GM23338 (cell line): ENCODE data around the gene NDP. TPM values are rescaled to one million over a fixed set of nuclear protein-coding genes. Genes with fewer than 3 reads are reported as not detected.

ENCODE experiments used
- CREB1 ChIP-seq: fragments of 250-450 bp; sonication (Bioruptor Pico); IDR thresholded peaks from 2 replicates; pipeline ENCODE4 v1.5.0; 2020; ENCODE audit warnings: low read depth, mild to moderate bottlenecking, moderate library complexity
- EZH2 ChIP-seq: fragments of 200-600 bp; sonication (generic); IDR thresholded peaks from one replicate; pipeline ENCODE4 v1.8.0; 2017; ENCODE audit warnings: antibody characterized with exemption, mild to moderate bottlenecking, low read depth; ENCODE audit not compliant: unreplicated experiment
- EZH2phosphoT487 ChIP-seq: fragments of 200-600 bp; sonication (generic); IDR thresholded peaks from one replicate; pipeline ENCODE4 v1.8.1; 2018; ENCODE audit warnings: antibody characterized with exemption; ENCODE audit not compliant: unreplicated experiment
- JUNB ChIP-seq: IDR thresholded peaks from one replicate; pipeline ENCODE4 v1.6.1; 2016; ENCODE audit warnings: antibody characterized with exemption; ENCODE audit not compliant: unreplicated experiment
- NANOG ChIP-seq: IDR thresholded peaks from 2 replicates; pipeline ENCODE4 v1.6.1; 2016; ENCODE audit warnings: antibody characterized with exemption, borderline replicate concordance
- POLR2AphosphoS5 ChIP-seq: IDR thresholded peaks from 2 replicates; pipeline ENCODE4 v1.6.1; 2016; ENCODE audit warnings: antibody characterized with exemption, low read depth
- ZNF114 ChIP-seq: fragments of 250-450 bp; sonication (Bioruptor Pico); IDR thresholded peaks from 2 replicates; pipeline ENCODE4 v1.5.0; 2020; ENCODE audit warnings: mild to moderate bottlenecking, moderate library complexity
- ZNF331 ChIP-seq: fragments of 250-450 bp; sonication (Bioruptor Pico); IDR thresholded peaks from 2 replicates; pipeline ENCODE4 v1.5.0; 2020; ENCODE audit warnings: low read depth, mild to moderate bottlenecking, moderate library complexity
- polyA plus RNA-seq: library from polyadenylated mRNA; unstranded; fragments of >200 nt; fragmentation: Nextera tagmentation; extraction: Ambion mirVana; gene quantifications from 2 replicates; pipeline ENCODE4 v1.2.1, GENCODE V29; 2016
- total RNA-seq: library from RNA; depleted of rRNA; stranded (reverse); fragments of >200 nt; shearing (Covaris generic); gene quantifications from 2 replicates; pipeline ENCODE4 v1.2.3, GENCODE V29; 2014
- TF ChIP-seq, protein P1 (sequence below): fragments of 250-450 bp; sonication (Bioruptor Pico); IDR thresholded peaks from 2 replicates; pipeline ENCODE4 v1.5.0; 2020; ENCODE audit warnings: mild to moderate bottlenecking, moderate library complexity

The NDP gene
- total and polyA plus RNA-seq, 2 experiments from 2014 or later: 0.14 TPM; not detected in 1

DNA sequence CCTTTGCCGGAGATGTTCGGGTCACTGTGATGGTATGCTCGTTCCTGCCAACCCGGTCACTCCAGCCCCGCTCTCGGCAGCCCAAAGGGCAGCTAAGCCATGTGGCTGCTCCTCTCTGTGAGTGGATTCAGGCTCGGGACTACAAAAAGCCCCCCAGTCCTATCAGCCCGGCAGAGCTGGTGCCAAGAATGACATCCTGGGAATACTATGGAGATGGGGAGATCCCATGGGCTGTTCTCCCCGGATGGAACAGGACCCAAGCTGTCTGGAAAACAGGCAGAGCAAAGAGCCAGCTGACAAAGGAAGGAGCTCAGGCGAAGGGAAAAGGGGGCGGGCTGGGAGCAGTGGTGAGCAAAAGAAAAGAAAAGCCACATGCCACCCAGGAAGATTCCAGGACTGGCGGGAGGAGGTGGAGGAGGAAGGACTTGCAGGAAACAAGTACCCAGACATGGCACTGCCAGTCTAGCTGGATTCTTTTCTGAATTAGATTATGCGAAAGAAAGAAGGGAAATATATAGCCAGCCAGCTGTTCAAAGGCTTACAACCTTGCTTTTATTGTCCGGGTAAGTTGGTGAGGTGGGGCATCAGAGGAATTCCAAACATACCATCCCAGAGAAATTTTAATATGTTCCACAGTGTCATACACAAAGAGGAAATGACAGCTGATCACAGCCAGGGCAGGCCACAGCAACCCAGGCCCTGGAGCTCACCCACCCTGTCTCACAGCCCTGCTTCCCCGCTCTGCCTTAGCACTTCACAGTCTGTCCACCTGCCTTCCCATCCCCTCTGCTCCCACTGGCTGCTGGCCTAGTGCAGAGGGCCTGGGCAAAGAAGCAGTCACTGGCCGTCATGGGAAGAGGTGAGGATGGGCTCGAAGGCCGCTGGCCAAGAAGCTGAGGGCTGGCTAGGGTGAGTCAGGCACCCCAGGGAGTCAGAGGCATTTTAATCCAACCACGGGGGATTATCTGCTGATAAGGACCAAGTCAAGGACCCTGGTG, 3.4 kb downstream of the NDP start (continued):
- TF ChIP-seq EZH2: no peak
- TF ChIP-seq ZNF114 (CRISPR knock-in tag): no peak
- no peak for TF ChIP-seq POLR2AphosphoS5
- TF ChIP-seq ZNF331 (CRISPR knock-in tag): no peak
- no peak for TF ChIP-seq JUNB
- no peak for TF ChIP-seq CREB1 (CRISPR knock-in tag)
- TF ChIP-seq NANOG: no peak
- TF ChIP-seq EZH2phosphoT487: no peak
- TF ChIP-seq, protein P1, sequence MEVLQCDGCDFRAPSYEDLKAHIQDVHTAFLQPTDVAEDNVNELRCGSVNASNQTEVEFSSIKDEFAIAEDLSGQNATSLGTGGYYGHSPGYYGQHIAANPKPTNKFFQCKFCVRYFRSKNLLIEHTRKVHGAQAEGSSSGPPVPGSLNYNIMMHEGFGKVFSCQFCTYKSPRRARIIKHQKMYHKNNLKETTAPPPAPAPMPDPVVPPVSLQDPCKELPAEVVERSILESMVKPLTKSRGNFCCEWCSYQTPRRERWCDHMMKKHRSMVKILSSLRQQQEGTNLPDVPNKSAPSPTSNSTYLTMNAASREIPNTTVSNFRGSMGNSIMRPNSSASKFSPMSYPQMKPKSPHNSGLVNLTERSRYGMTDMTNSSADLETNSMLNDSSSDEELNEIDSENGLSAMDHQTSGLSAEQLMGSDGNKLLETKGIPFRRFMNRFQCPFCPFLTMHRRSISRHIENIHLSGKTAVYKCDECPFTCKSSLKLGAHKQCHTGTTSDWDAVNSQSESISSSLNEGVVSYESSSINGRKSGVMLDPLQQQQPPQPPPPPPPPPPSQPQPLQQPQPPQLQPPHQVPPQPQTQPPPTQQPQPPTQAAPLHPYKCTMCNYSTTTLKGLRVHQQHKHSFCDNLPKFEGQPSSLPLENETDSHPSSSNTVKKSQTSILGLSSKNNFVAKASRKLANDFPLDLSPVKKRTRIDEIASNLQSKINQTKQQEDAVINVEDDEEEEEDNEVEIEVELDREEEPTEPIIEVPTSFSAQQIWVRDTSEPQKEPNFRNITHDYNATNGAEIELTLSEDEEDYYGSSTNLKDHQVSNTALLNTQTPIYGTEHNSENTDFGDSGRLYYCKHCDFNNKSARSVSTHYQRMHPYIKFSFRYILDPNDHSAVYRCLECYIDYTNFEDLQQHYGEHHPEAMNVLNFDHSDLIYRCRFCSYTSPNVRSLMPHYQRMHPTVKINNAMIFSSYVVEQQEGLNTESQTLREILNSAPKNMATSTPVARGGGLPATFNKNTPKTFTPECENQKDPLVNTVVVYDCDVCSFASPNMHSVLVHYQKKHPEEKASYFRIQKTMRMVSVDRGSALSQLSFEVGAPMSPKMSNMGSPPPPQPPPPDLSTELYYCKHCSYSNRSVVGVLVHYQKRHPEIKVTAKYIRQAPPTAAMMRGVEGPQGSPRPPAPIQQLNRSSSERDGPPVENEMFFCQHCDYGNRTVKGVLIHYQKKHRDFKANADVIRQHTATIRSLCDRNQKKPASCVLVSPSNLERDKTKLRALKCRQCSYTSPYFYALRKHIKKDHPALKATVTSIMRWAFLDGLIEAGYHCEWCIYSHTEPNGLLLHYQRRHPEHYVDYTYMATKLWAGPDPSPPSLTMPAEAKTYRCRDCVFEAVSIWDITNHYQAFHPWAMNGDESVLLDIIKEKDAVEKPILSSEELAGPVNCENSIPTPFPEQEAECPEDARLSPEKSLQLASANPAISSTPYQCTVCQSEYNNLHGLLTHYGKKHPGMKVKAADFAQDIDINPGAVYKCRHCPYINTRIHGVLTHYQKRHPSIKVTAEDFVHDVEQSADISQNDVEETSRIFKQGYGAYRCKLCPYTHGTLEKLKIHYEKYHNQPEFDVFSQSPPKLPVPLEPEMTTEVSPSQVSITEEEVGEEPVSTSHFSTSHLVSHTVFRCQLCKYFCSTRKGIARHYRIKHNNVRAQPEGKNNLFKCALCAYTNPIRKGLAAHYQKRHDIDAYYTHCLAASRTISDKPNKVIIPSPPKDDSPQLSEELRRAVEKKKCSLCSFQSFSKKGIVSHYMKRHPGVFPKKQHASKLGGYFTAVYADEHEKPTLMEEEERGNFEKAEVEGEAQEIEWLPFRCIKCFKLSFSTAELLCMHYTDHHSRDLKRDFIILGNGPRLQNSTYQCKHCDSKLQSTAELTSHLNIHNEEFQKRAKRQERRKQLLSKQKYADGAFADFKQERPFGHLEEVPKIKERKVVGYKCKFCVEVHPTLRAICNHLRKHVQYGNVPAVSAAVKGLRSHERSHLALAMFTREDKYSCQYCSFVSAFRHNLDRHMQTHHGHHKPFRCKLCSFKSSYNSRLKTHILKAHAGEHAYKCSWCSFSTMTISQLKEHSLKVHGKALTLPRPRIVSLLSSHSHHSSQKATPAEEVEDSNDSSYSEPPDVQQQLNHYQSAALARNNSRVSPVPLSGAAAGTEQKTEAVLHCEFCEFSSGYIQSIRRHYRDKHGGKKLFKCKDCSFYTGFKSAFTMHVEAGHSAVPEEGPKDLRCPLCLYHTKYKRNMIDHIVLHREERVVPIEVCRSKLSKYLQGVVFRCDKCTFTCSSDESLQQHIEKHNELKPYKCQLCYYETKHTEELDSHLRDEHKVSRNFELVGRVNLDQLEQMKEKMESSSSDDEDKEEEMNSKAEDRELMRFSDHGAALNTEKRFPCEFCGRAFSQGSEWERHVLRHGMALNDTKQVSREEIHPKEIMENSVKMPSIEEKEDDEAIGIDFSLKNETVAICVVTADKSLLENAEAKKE (CRISPR knock-in tag): no peak
